H1 (cell line): Measurements from ENCODE around the gene PARS2. TPM values are rescaled to one million over a fixed set of nuclear protein-coding genes. Genes with fewer than 3 reads are reported as not detected.

Experiments
- CBX8 ChIP-seq: fragments of 300-800, 300-1000 bp; sonication (generic); IDR thresholded peaks from 2 replicates; pipeline ENCODE4 v1.7.1; 2016; ENCODE audit warnings: low read depth, low read length, borderline replicate concordance
- CEBPB ChIP-seq: IDR thresholded peaks from 2 replicates; pipeline ENCODE4 v1.6.1; 2012; ENCODE audit warnings: low read depth, low read length
- E2F6 ChIP-seq: IDR thresholded peaks from 2 replicates; pipeline ENCODE4 v1.6.1; 2012; ENCODE audit warnings: inconsistent platforms
- KDM1A ChIP-seq: fragments of 200-600, 300-600 bp; sonication (generic); IDR thresholded peaks from 2 replicates; pipeline ENCODE4 v1.7.1; 2016; ENCODE audit warnings: mild to moderate bottlenecking, low read length, borderline replicate concordance
- TCF12 ChIP-seq: IDR thresholded peaks from 2 replicates; pipeline ENCODE4 v1.6.1; 2011; ENCODE audit warnings: low read depth, mild to moderate bottlenecking, low read length
- polyA plus RNA-seq, 7 experiments: library from polyadenylated mRNA; depleted of rRNA in 3 of 7; stranded (reverse) in 5 of 7; unstranded in 2 of 7; fragments of >200 nt in 5 of 7; fragments of 200-250 nt in 2 of 7; gene quantifications; 1 replicate in 5 of 7; 2 replicates in 1 of 7; 4 replicates in 1 of 7; pipeline versions ENCODE4 v1.2.1 to v1.2.3, GENCODE V29; 2011 to 2013; ENCODE audit warnings: missing spikeins in 2 of 7, mixed read lengths in 2 of 7
- total RNA-seq: library from RNA; stranded (reverse); fragmentation: NEBNext Ultra II Directional; extraction: Animal tissue kit (Norgen Biotek cat#: 25700); gene quantifications from 2 replicates; pipeline ENCODE4 v1.2.1, GENCODE V29; 2021

PARS2 gene
- total and polyA plus RNA-seq, 2 of the 8 experiments (the other 6 are each of a cell fraction or from before 2014, with no cell fraction given) = 8.9 to 10.0 TPM

- TF ChIP-seq CEBPB (peak; percentile 68), E2F6 (peak; percentile 21; the same call in 1 of the 2 replicates), CBX8 (no peak), TCF12 (no peak), KDM1A (peak; percentile 61; the same call in 1 of the 2 replicates)
Observed at GRCh38 chr1:54800899-54801759, 36.8 kb upstream of the PARS2 start, which contains the start of gene TTC22 (continued).
